Astrocyte (in vitro differentiated cells and primary cell): ENCODE measurements around the gene ATG9B. TPM values are rescaled to one million over a fixed set of nuclear protein-coding genes. Genes with fewer than 3 reads are reported as not detected.

Experiments
- DNase-seq: peaks from one replicate; pipeline ENCODE4 v3.0.0-alpha.2; 2010; ENCODE audit warnings: low read depth
- FAIRE-seq: peaks from 2 replicates; lab custom pipeline; 2011; peaks lifted over from hg19 to GRCh38; lab: Jason Lieb, UNC
- H2AFZ ChIP-seq: 2 replicates; pipeline ENCODE4 v1.6.0; 2012; ENCODE audit warnings: low read depth, low read length, inconsistent platforms
- H3K27ac ChIP-seq: 2 replicates; pipeline ENCODE4 v1.5.1; 2011; ENCODE audit warnings: low read depth, low read length, inconsistent platforms
- H3K27me3 ChIP-seq: 2 replicates; pipeline ENCODE4 v1.6.0; 2011; ENCODE audit warnings: low read length, inconsistent platforms; ENCODE audit not compliant: insufficient read depth
- H3K36me3 ChIP-seq: 2 replicates; pipeline ENCODE4 v1.5.1; 2011; ENCODE audit warnings: low read length, inconsistent platforms; ENCODE audit not compliant: insufficient read depth
- H3K4me1 ChIP-seq: 2 replicates; pipeline ENCODE4 v1.5.1; 2011; ENCODE audit warnings: low read length, inconsistent platforms; ENCODE audit not compliant: insufficient read depth
- H3K4me2 ChIP-seq: 2 replicates; pipeline ENCODE4 v1.6.0; 2012; ENCODE audit warnings: low read length, inconsistent platforms
- H3K4me3 ChIP-seq: 2 replicates; pipeline ENCODE4 v1.5.1; 2011; ENCODE audit warnings: low read depth, mild to moderate bottlenecking, low read length, inconsistent platforms; ENCODE audit not compliant: insufficient read depth
- H3K79me2 ChIP-seq: 2 replicates; pipeline ENCODE4 v1.6.0; 2012; ENCODE audit warnings: mild to moderate bottlenecking, low read length, inconsistent platforms; ENCODE audit not compliant: insufficient read depth
- H3K9ac ChIP-seq: 2 replicates; pipeline ENCODE4 v1.6.0; 2012; ENCODE audit warnings: mild to moderate bottlenecking, low read length, inconsistent platforms
- H3K9me3 ChIP-seq: 2 replicates; pipeline ENCODE4 v1.5.1; 2012; ENCODE audit warnings: low read depth, mild to moderate bottlenecking, low read length, inconsistent platforms; ENCODE audit not compliant: insufficient read depth
- H4K20me1 ChIP-seq: 2 replicates; pipeline ENCODE4 v1.6.0; 2012; ENCODE audit warnings: low read length, inconsistent platforms; ENCODE audit not compliant: insufficient read depth
- H3K27ac Mint-ChIP-seq: one replicate; pipeline ENCODE4 v1.8.0; 2021; ENCODE audit warnings: mild to moderate bottlenecking, mixed read lengths; ENCODE audit not compliant: unreplicated experiment
- H3K27me3 Mint-ChIP-seq: one replicate; pipeline ENCODE4 v1.8.0; 2021; ENCODE audit warnings: low read depth, mixed read lengths; ENCODE audit not compliant: unreplicated experiment
- H3K36me3 Mint-ChIP-seq: one replicate; pipeline ENCODE4 v1.8.0; 2021; ENCODE audit warnings: low read depth, mixed read lengths; ENCODE audit not compliant: unreplicated experiment
- H3K4me1 Mint-ChIP-seq: one replicate; pipeline ENCODE4 v1.8.0; 2021; ENCODE audit warnings: low read depth, mixed read lengths; ENCODE audit not compliant: unreplicated experiment
- H3K4me3 Mint-ChIP-seq: one replicate; pipeline ENCODE4 v1.8.0; 2021; ENCODE audit warnings: mild to moderate bottlenecking, moderate library complexity, mixed read lengths; ENCODE audit not compliant: unreplicated experiment
- H3K9me3 Mint-ChIP-seq: one replicate; pipeline ENCODE4 v1.8.0; 2021; ENCODE audit warnings: mild to moderate bottlenecking, mixed read lengths; ENCODE audit not compliant: unreplicated experiment
- EZH2 ChIP-seq: IDR thresholded peaks from 2 replicates; pipeline ENCODE4 v1.6.1; 2012; ENCODE audit warnings: mild to moderate bottlenecking, low read length, inconsistent platforms; ENCODE audit not compliant: insufficient read depth
- total RNA-seq: library from RNA; stranded (reverse); gene quantifications from 2 replicates; pipeline ENCODE4 v1.2.1, GENCODE V29; 2021
- TF ChIP-seq, protein P1 (sequence below): IDR thresholded peaks from 2 replicates; pipeline ENCODE4 v1.5.1; 2011; ENCODE audit warnings: low read depth, mild to moderate bottlenecking, inconsistent platforms, low read length, moderate library complexity; ENCODE audit not compliant: insufficient read depth

The ATG9B gene
- total RNA-seq, 1 donor from 2014 or later: 2.2 TPM

DNA sequence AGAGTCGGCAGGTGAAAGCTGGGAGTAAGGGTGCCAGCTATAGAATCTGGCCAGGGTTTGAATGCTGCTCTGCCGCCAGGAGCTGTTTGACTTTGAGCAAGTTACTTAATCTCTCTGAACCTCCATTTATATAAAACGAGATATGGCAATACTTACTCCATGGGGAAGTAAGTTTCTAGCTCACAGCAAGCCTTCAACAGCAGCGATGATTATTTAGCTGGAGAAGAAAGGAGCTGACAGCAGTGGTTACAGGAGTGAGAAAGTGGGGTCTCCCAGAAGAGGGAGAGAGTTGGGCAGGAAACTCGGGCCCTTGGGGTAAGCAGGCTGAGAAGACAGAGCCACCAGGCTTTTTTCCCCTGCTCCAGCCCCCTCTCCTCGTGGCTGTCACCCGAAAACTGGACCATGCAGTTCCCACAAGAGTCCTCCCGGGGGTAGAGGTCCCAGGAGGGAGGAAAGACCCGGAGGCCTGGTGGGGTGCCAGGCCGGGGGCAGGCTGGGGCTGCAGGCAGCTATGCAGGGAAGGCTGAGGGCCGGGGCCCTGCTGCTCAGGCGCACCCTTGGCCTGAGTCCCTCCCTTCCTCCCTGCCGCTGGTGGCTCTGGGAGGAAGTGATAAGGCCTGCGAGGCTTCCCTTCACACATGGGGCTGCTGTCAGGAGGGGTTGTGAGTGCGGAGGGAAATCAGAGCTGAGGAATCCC lies 30.0 kb downstream of the ATG9B start:
- no peak for FAIRE-seq
- H3K4me3 ChIP-seq: no peak overlapping the region

DNA sequence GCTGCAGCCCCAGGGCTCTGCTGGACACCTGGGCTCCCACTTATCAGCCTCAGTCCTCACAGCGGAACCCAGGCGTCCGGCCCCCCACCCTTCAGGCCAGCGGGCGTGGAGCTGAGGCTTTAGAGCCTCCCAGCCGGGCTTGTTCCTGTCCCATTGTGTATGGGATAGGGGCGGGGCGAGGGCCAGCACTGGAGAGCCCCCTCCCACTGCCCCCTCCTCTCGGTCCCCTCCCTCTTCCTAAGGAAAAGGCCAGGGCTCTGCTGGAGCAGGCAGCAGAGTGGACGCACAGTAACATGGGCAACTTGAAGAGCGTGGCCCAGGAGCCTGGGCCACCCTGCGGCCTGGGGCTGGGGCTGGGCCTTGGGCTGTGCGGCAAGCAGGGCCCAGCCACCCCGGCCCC lies 30.8 kb downstream of the ATG9B start:
- no peak overlapping the region for H3K27ac Mint-ChIP-seq
- H3K4me3 Mint-ChIP-seq: no peak overlapping the region
- Histone ChIP-seq H3K4me3 (no peak overlapping the region), H3K9me3 (peaks cover 10% of the 10 kb centered on the region), H3K36me3 (no peaks in the 10 kb centered on the region), H3K27me3 (no peaks in the 10 kb centered on the region), H3K4me2 (no peak overlapping the region), H3K79me2 (no peaks in the 10 kb centered on the region), H3K4me1 (no peaks in the 10 kb centered on the region), H3K9ac (no peak overlapping the region), H2AFZ (no peak overlapping the region), H3K27ac (no peak overlapping the region), H4K20me1 (no peaks in the 10 kb centered on the region)
- no peaks in the 10 kb centered on the region for H3K4me1 Mint-ChIP-seq
- H3K9me3 Mint-ChIP-seq: peaks cover 26% of the 10 kb centered on the region
- DNase-seq: no peak
- FAIRE-seq: no peak
- peaks cover 9% of the 10 kb centered on the region for H3K36me3 Mint-ChIP-seq
- TF ChIP-seq EZH2: no peak
- TF ChIP-seq, protein P1, sequence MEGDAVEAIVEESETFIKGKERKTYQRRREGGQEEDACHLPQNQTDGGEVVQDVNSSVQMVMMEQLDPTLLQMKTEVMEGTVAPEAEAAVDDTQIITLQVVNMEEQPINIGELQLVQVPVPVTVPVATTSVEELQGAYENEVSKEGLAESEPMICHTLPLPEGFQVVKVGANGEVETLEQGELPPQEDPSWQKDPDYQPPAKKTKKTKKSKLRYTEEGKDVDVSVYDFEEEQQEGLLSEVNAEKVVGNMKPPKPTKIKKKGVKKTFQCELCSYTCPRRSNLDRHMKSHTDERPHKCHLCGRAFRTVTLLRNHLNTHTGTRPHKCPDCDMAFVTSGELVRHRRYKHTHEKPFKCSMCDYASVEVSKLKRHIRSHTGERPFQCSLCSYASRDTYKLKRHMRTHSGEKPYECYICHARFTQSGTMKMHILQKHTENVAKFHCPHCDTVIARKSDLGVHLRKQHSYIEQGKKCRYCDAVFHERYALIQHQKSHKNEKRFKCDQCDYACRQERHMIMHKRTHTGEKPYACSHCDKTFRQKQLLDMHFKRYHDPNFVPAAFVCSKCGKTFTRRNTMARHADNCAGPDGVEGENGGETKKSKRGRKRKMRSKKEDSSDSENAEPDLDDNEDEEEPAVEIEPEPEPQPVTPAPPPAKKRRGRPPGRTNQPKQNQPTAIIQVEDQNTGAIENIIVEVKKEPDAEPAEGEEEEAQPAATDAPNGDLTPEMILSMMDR: no peak
- H3K27me3 Mint-ChIP-seq: peaks cover 10% of the 10 kb centered on the region

More for the DNA sequence above, 30.0 kb downstream of the ATG9B start:
- no peak overlapping the region for H3K27ac Mint-ChIP-seq
- no peak for DNase-seq
- H3K36me3 Mint-ChIP-seq: peaks cover 9% of the 10 kb centered on the region
- no peaks in the 10 kb centered on the region for H3K4me1 ChIP-seq
- H4K20me1 ChIP-seq: no peaks in the 10 kb centered on the region
- H3K27me3 Mint-ChIP-seq: peaks cover 7% of the 10 kb centered on the region
- no peaks in the 10 kb centered on the region for H3K79me2 ChIP-seq
- no peaks in the 10 kb centered on the region for H3K27me3 ChIP-seq
- H2AFZ ChIP-seq: no peak overlapping the region
- TF ChIP-seq, protein P1: no peak
- TF ChIP-seq EZH2: no peak
- peaks cover 10% of the 10 kb centered on the region for H3K9me3 ChIP-seq
- H3K4me1 Mint-ChIP-seq: no peaks in the 10 kb centered on the region
- H3K4me2 ChIP-seq: no peak overlapping the region
- H3K4me3 Mint-ChIP-seq: peak overlapping the region; percentile 54
- peaks cover 26% of the 10 kb centered on the region for H3K9me3 Mint-ChIP-seq
- H3K9ac ChIP-seq: no peak overlapping the region
- no peaks in the 10 kb centered on the region for H3K36me3 ChIP-seq
- no peak overlapping the region for H3K27ac ChIP-seq

DNA sequence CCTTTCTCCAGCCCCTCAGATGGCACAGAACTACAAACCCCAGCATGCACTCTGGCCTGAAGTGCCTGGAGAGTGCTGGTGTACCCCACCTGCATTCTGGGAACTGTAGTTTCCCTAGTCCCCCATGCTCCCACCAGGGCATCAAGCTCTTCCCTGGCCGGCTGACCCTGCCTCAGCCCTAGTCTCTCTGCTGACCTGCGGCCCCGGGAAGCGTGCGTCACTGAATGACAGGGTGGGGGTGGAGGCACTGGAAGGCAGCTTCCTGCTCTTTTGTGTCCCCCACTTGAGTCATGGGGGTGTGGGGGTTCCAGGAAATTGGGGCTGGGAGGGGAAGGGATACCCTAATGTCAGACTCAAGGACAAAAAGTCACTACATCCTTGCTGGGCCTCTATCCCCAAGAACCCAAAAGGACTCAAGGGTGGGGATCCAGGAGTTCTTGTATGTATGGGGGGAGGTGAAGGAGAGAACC lies 31.4 kb downstream of the ATG9B start:
- Histone ChIP-seq H3K4me1 (no peaks in the 10 kb centered on the region), H3K4me2 (no peak overlapping the region), H3K4me3 (no peak overlapping the region), H3K9me3 (peaks cover 10% of the 10 kb centered on the region), H3K79me2 (no peaks in the 10 kb centered on the region), H2AFZ (no peak overlapping the region), H4K20me1 (peaks cover 3% of the 10 kb centered on the region), H3K36me3 (no peaks in the 10 kb centered on the region), H3K9ac (no peak overlapping the region), H3K27ac (no peak overlapping the region), H3K27me3 (peaks cover 4% of the 10 kb centered on the region)
- Mint-ChIP-seq H3K4me3 (no peak overlapping the region), H3K27me3 (peaks cover 13% of the 10 kb centered on the region), H3K4me1 (no peaks in the 10 kb centered on the region), H3K9me3 (peaks cover 26% of the 10 kb centered on the region), H3K27ac (no peak overlapping the region), H3K36me3 (peaks cover 9% of the 10 kb centered on the region)
- no peak for FAIRE-seq
- no peak for DNase-seq
- TF ChIP-seq, protein P1: no peak
- no peak for TF ChIP-seq EZH2
